HUES64 (cell line): ENCODE data around the gene ST8SIA4.

Experiments
- H3K27ac ChIP-seq: 2 replicates; pipeline ENCODE4 v1.7.0; 2013; ENCODE audit warnings: low read depth, low read length, inconsistent platforms
- H3K27me3 ChIP-seq: 2 replicates; pipeline ENCODE4 v1.6.1; 2013; ENCODE audit warnings: mild to moderate bottlenecking, low read length; ENCODE audit not compliant: insufficient read depth
- H3K36me3 ChIP-seq: 2 replicates; pipeline ENCODE4 v1.6.1; 2013; ENCODE audit warnings: mild to moderate bottlenecking, low read length; ENCODE audit not compliant: insufficient read depth
- H3K4me1 ChIP-seq: 2 replicates; pipeline ENCODE4 v1.6.1; 2013; ENCODE audit warnings: mild to moderate bottlenecking, low read length, moderate library complexity; ENCODE audit not compliant: insufficient read depth
- H3K4me3 ChIP-seq: 2 replicates; pipeline ENCODE4 v1.5.1; 2013; ENCODE audit warnings: mild to moderate bottlenecking, low read length, moderate library complexity
- H3K9ac ChIP-seq: 2 replicates; pipeline ENCODE4 v1.6.1; 2013; ENCODE audit warnings: mild to moderate bottlenecking, low read depth, low read length
- H3K9me3 ChIP-seq: 2 replicates; pipeline ENCODE4 v1.6.1; 2013; ENCODE audit warnings: low read depth, low read length; ENCODE audit not compliant: insufficient read depth
- WGBS: fragments of 150-250, 120-280 bp; methylation state at CpG from one replicate; pipeline ENCODE4 v1.1.7; 2013; ENCODE audit warnings: missing lambda C conversion rate; 5-methylcytosine and 5-hydroxymethylcytosine counted together

Gene ST8SIA4

GRCh38 chr5:100758306-100758705 lies 144.8 kb downstream of the ST8SIA4 start:
- H3K9ac ChIP-seq = no peak overlapping the region
- 78% methylated on average over 5 of the region's 5 CpGs for WGBS
- no peaks in the 10 kb centered on the region for H3K36me3 ChIP-seq
- H3K4me1 ChIP-seq = peaks cover 25% of the 10 kb centered on the region
- H3K4me3 ChIP-seq = no peak overlapping the region
- peaks cover 18% of the 10 kb centered on the region for H3K27me3 ChIP-seq
- H3K9me3 ChIP-seq = no peaks in the 10 kb centered on the region
- H3K27ac ChIP-seq = no peak overlapping the region

GRCh38 chr5:100757618-100758017 lies 145.5 kb downstream of the ST8SIA4 start:
- Histone ChIP-seq H3K9ac (no peak overlapping the region), H3K4me3 (no peak overlapping the region), H3K4me1 (peaks cover 25% of the 10 kb centered on the region), H3K9me3 (no peaks in the 10 kb centered on the region), H3K36me3 (no peaks in the 10 kb centered on the region), H3K27ac (no peak overlapping the region), H3K27me3 (peaks cover 18% of the 10 kb centered on the region)
- 7% methylated on average over 8 of the region's 8 CpGs for WGBS
